ENCODE results near the gene TMEM30B.
A peak's percentile ranks its signal among the peaks of the same experiment; 100 is the strongest.

Gene TMEM30B

DNA sequence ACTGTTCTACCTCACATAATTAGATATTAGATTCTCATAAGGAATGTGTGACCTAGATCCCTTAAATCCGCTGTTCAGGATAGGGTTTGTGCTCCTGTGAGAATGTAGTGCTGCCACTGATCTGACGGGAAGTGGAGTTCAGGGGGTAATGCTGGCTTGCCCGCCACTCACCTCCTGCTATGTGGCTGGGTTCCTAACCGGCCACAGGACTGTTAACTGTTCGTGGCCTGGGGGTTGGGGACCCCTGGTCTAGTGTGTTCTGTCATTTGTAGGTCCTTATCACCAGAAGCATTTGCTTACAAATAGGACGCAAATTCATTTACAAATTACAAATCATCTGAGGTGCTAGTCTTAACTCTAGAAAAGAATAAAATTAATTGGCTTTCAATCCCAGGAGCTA is 16.4 kb upstream of the TMEM30B start:
- Histone ChIP-seq H3K4me3 (ENCODE audit: low read length) (no peak overlapping the region), H3K79me2 (ENCODE audit: low read length) (no peaks in the 10 kb centered on the region), H3K4me2 (ENCODE audit: low read length) (0 out of 2 replicates have a peak overlapping the region, but pooled peaks have one; percentile 2), H3K36me3 (replicated peaks; ENCODE audit: low read depth, low read length) (no peaks in the 10 kb centered on the region), H3K9ac (ENCODE audit: low read length) (no peak overlapping the region), H4K20me1 (ENCODE audit: insufficient read depth, low read length) (no peaks in the 10 kb centered on the region), H2AFZ (ENCODE audit: low read depth, low read length) (no peak overlapping the region), H3K27ac (ENCODE audit: low read length) (no peak overlapping the region), H3K9me3 (ENCODE audit: insufficient read depth, low read length) (no peaks in the 10 kb centered on the region), H3K4me1 (ENCODE audit: low read length) (peaks cover 18% of the 10 kb centered on the region), H3K27me3 (ENCODE audit: low read depth, low read length) (peaks cover 23% of the 10 kb centered on the region)
- TF ChIP-seq EZH2phosphoT487 (IDR thresholded peaks at IDR 0.05; ENCODE audit: low read depth): no peak
- TF ChIP-seq, protein P1, sequence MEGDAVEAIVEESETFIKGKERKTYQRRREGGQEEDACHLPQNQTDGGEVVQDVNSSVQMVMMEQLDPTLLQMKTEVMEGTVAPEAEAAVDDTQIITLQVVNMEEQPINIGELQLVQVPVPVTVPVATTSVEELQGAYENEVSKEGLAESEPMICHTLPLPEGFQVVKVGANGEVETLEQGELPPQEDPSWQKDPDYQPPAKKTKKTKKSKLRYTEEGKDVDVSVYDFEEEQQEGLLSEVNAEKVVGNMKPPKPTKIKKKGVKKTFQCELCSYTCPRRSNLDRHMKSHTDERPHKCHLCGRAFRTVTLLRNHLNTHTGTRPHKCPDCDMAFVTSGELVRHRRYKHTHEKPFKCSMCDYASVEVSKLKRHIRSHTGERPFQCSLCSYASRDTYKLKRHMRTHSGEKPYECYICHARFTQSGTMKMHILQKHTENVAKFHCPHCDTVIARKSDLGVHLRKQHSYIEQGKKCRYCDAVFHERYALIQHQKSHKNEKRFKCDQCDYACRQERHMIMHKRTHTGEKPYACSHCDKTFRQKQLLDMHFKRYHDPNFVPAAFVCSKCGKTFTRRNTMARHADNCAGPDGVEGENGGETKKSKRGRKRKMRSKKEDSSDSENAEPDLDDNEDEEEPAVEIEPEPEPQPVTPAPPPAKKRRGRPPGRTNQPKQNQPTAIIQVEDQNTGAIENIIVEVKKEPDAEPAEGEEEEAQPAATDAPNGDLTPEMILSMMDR (IDR thresholded peaks at IDR 0.05; ENCODE audit: low read depth, low read length): no peak

GRCh38 chr14:61296719-61297502 is 15.8 kb upstream of the TMEM30B start:
- Histone ChIP-seq H3K27ac (ENCODE audit: low read length) (no peak overlapping the region), H3K9me3 (ENCODE audit: insufficient read depth, low read length) (no peaks in the 10 kb centered on the region), H3K4me3 (ENCODE audit: low read length) (0 out of 2 replicates have a peak overlapping the region, but pooled peaks have one; percentile 27), H3K36me3 (replicated peaks; ENCODE audit: low read depth, low read length) (no peaks in the 10 kb centered on the region), H3K4me1 (ENCODE audit: low read length) (peaks cover 12% of the 10 kb centered on the region), H3K9ac (ENCODE audit: low read length) (no peak overlapping the region), H4K20me1 (ENCODE audit: insufficient read depth, low read length) (no peaks in the 10 kb centered on the region), H2AFZ (ENCODE audit: low read depth, low read length) (no peak overlapping the region), H3K27me3 (ENCODE audit: low read depth, low read length) (peaks cover 23% of the 10 kb centered on the region), H3K79me2 (ENCODE audit: low read length) (no peaks in the 10 kb centered on the region), H3K4me2 (ENCODE audit: low read length) (peak overlapping the region; percentile 48)
- TF ChIP-seq, protein P1 (IDR thresholded peaks at IDR 0.05; ENCODE audit: low read depth, low read length): peak; percentile 78
- TF ChIP-seq EZH2phosphoT487 (IDR thresholded peaks at IDR 0.05; ENCODE audit: low read depth): no peak

DNA sequence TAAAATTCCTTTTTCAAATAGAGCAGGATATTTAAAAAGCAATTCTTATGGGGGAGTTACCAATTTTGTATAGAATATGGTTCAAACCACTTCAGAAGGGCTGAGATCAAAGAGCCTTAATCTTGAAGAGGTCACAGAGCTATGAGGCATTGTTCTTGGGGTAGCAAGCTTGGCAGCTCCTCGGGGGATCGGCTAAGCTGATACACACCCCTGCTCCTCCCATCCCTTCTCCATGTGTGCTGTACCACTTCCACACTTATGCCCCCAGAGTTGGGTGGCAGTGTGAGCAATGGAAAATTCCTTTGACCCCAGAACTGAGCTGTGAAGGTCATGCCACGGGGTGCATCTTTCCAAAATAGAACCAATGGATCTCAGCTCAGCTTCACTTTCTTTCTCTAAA is 15.0 kb upstream of the TMEM30B start:
- no peaks in the 10 kb centered on the region for H3K79me2 ChIP-seq (ENCODE audit: low read length)
- no peak overlapping the region for H3K9ac ChIP-seq (ENCODE audit: low read length)
- no peak overlapping the region for H2AFZ ChIP-seq (ENCODE audit: low read depth, low read length)
- no peak overlapping the region for H3K27ac ChIP-seq (ENCODE audit: low read length)
- no peaks in the 10 kb centered on the region for H3K9me3 ChIP-seq (ENCODE audit: insufficient read depth, low read length)
- peak overlapping the region; percentile 48 for H3K4me2 ChIP-seq (ENCODE audit: low read length)
- H3K4me1 ChIP-seq (ENCODE audit: low read length): peaks cover 10% of the 10 kb centered on the region
- peak overlapping the region; percentile 27; the same call in 1 of the 2 replicates for H3K4me3 ChIP-seq (ENCODE audit: low read length)
- H3K27me3 ChIP-seq (ENCODE audit: low read depth, low read length): peaks cover 23% of the 10 kb centered on the region
- no peaks in the 10 kb centered on the region for H4K20me1 ChIP-seq (ENCODE audit: insufficient read depth, low read length)
- TF ChIP-seq EZH2phosphoT487 (IDR thresholded peaks at IDR 0.05; ENCODE audit: low read depth): no peak
- TF ChIP-seq, protein P1 (IDR thresholded peaks at IDR 0.05; ENCODE audit: low read depth, low read length): no peak
- no peaks in the 10 kb centered on the region for H3K36me3 ChIP-seq (replicated peaks; ENCODE audit: low read depth, low read length)

DNA sequence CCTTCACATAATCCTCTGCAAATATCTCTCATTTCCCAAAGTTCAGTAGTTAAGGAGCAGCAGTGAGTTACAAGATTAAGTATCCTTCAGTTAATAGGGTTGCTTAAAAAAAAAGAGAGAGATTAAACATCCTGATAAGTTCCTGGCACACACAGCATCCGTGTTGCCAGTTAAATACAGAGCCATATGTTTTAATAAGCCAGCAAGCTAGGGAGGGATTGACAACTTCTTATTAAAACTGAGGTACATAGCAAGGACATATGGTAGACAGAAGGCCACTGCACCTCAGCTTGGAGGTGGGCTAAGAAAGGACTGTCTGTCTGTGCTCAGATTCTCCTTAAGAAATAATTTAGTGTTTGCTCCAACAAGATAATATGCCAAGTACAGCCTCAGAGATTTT is 9.6 kb upstream of the TMEM30B start:
- Histone ChIP-seq H3K4me2 (ENCODE audit: low read length) (no peak overlapping the region), H3K27me3 (ENCODE audit: low read depth, low read length) (peaks cover 12% of the 10 kb centered on the region), H3K4me3 (ENCODE audit: low read length) (no peak overlapping the region), H3K9me3 (ENCODE audit: insufficient read depth, low read length) (no peaks in the 10 kb centered on the region), H3K36me3 (replicated peaks; ENCODE audit: low read depth, low read length) (no peaks in the 10 kb centered on the region), H2AFZ (ENCODE audit: low read depth, low read length) (no peak overlapping the region), H4K20me1 (ENCODE audit: insufficient read depth, low read length) (no peaks in the 10 kb centered on the region), H3K9ac (ENCODE audit: low read length) (no peak overlapping the region), H3K27ac (ENCODE audit: low read length) (no peak overlapping the region), H3K79me2 (ENCODE audit: low read length) (no peaks in the 10 kb centered on the region), H3K4me1 (ENCODE audit: low read length) (no peaks in the 10 kb centered on the region)
- TF ChIP-seq, protein P1 (IDR thresholded peaks at IDR 0.05; ENCODE audit: low read depth, low read length): no peak
- TF ChIP-seq EZH2phosphoT487 (IDR thresholded peaks at IDR 0.05; ENCODE audit: low read depth): no peak

Measured in OCI-LY3 (cell line).